K562 (cell line): ENCODE measurements around the gene BRAF. TPM values are rescaled to one million over a fixed set of nuclear protein-coding genes. Genes with fewer than 3 reads are reported as not detected.
A peak's percentile ranks its signal among the peaks of the same experiment; 100 is the strongest.

Experiments
- ARID1B ChIP-seq: fragments of 450-650 bp; IDR thresholded peaks from 2 replicates; pipeline ENCODE4 v1.6.1; 2016; ENCODE audit warnings: antibody characterized with exemption, mild to moderate bottlenecking, inconsistent platforms
- BRCA1 ChIP-seq, 2 experiments: fragments of 450-650 bp in 1 of 2; sonication (generic) in 1 of 2; formaldehyde crosslinking in 1 of 2; IDR thresholded peaks; 2 replicates each; pipeline versions ENCODE4 v1.5.0 to v1.6.1; 2017 to 2020; ENCODE audit warnings: mild to moderate bottlenecking in 1 of 2, missing genetic modification reagents in 1 of 2
- CREB1 ChIP-seq, 2 experiments: sonication (generic) in 1 of 2; formaldehyde crosslinking in 1 of 2; IDR thresholded peaks; 2 replicates each; pipeline versions ENCODE4 v1.6.1 to v1.8.0; 2012 to 2022; ENCODE audit warnings: inconsistent platforms in 1 of 2, mild to moderate bottlenecking in 1 of 2, missing genetic modification reagents in 1 of 2, moderate library complexity in 1 of 2
- DPF2 ChIP-seq: fragments of 450-650 bp; IDR thresholded peaks from 2 replicates; pipeline ENCODE4 v1.6.1; 2016
- EGR1 ChIP-seq: fragments of 450-650 bp; conservative IDR thresholded peaks from 2 replicates; pipeline ENCODE4 v1.6.1; 2017; ENCODE audit warnings: mild to moderate bottlenecking
- HMGN3 ChIP-seq: IDR thresholded peaks from 2 replicates; pipeline ENCODE4 v1.6.1; 2011; ENCODE audit warnings: borderline replicate concordance, low read depth, mild to moderate bottlenecking, mixed read lengths, low read length; ENCODE audit not compliant: insufficient read length; ENCODE audit errors: extremely low read depth
- KHSRP ChIP-seq: fragments of 450-650 bp; IDR thresholded peaks from 2 replicates; pipeline ENCODE4 v1.6.1; 2017
- LARP7 ChIP-seq: fragments of 450-650 bp; IDR thresholded peaks from 2 replicates; pipeline ENCODE4 v1.6.1; 2016
- MTA2 ChIP-seq: fragments of 450-650 bp; IDR thresholded peaks from 2 replicates; pipeline ENCODE4 v1.6.1; 2016; ENCODE audit warnings: low read depth
- MTA3 ChIP-seq: fragments of 450-650 bp; formaldehyde crosslinking; IDR thresholded peaks from 2 replicates; pipeline ENCODE4 v1.6.1; 2017; ENCODE audit warnings: mild to moderate bottlenecking, borderline replicate concordance
- PKNOX1 ChIP-seq: fragments of 450-650 bp; IDR thresholded peaks from 2 replicates; pipeline ENCODE4 v1.6.1; 2016
- TAF9B ChIP-seq: fragments of 450-650 bp; IDR thresholded peaks from 2 replicates; pipeline ENCODE4 v1.6.1; 2018; ENCODE audit warnings: mild to moderate bottlenecking; ENCODE audit not compliant: partially characterized antibody
- TBP ChIP-seq: optimal IDR thresholded peaks from 2 replicates; pipeline ENCODE3; 2011; ENCODE audit warnings: low read depth, low read length, improper control_type of control experiment
- ZBTB12 ChIP-seq: fragments of 250-450 bp; sonication (Bioruptor Pico); IDR thresholded peaks from 2 replicates; pipeline ENCODE4 v1.4.0; 2020
- ZNF740 ChIP-seq, 3 experiments: fragments of 200-800 bp in 1 of 3; sonication (Bioruptor generic) in 1 of 3; sonication (generic) in 1 of 3; formaldehyde crosslinking in 1 of 3; IDR thresholded peaks; 2 replicates each; pipeline versions ENCODE4 v1.6.1 to v1.8.0; 2016 to 2022; ENCODE audit warnings: mild to moderate bottlenecking in 2 of 3, missing compliant biosample characterization in 2 of 3, missing genetic modification characterization in 2 of 3, missing genetic modification reagents in 1 of 3
- polyA plus RNA-seq, 8 experiments: library from polyadenylated mRNA; depleted of rRNA in 4 of 8; stranded (reverse) in 5 of 8; unstranded in 3 of 8; fragments of >200 nt; fragmentation: Nextera tagmentation in 2 of 8; fragmentation: Illumina TruSeq in 1 of 8; extraction: Ambion mirVana in 2 of 8; extraction: Trizol in 1 of 8; gene quantifications; 2 replicates each; pipeline versions ENCODE4 v1.2.1 to v1.2.3, GENCODE V29; 2011 to 2014; ENCODE audit warnings: inconsistent platforms in 1 of 8, missing spikeins in 1 of 8
- total RNA-seq, 7 experiments: library from RNA; depleted of rRNA in 6 of 7; stranded (reverse); fragments of >200 nt in 6 of 7; fragmentation: Illumina TruSeq in 2 of 7; extraction: Trizol in 2 of 7; gene quantifications; 2 replicates each; pipeline versions ENCODE4 v1.2.1 to v1.2.3, GENCODE V29; 2011 to 2021; ENCODE audit warnings: low replicate concordance in 1 of 7
- TF ChIP-seq, protein P1 (sequence below), 2 experiments: IDR thresholded peaks; 2 replicates each; pipeline ENCODE4 v1.6.1; 2011; ENCODE audit warnings: borderline replicate concordance in 1 of 2, control low read depth in 1 of 2, low read depth in 1 of 2, low read length in 1 of 2, mild to moderate bottlenecking in 1 of 2, mixed read lengths in 1 of 2, moderate library complexity in 1 of 2; ENCODE audit not compliant: insufficient read depth in 1 of 2, insufficient read length in 1 of 2, poor library complexity in 1 of 2, severe bottlenecking in 1 of 2; ENCODE audit errors: extremely low read depth in 1 of 2
- TF ChIP-seq, protein P2 (sequence below): fragments of 450-650 bp; IDR thresholded peaks from 2 replicates; pipeline ENCODE4 v1.6.1; 2018; ENCODE audit not compliant: partially characterized antibody

The BRAF gene
- total and polyA plus RNA-seq, 9 of the 15 experiments (the other 6 are each of a cell fraction or from before 2014, with no cell fraction given), result 3.6 to 38.3 (median 21.9) TPM

GRCh38 chr7:140696024-140696679 is 228.6 kb downstream of the BRAF start (continued):
- peak; percentile 99 for TF ChIP-seq ZNF740 (CRISPR knock-in tag; IDR thresholded peaks at IDR 0.05)
- TF ChIP-seq ZNF740 (tag; IDR thresholded peaks at IDR 0.05), result peak in 1 of 2 experiments; percentile 92; a peak in 2 of 4 replicates
- TF ChIP-seq MTA3, result no peak
- peak; percentile 90 for TF ChIP-seq TAF9B
- TF ChIP-seq EGR1, result peak; percentile 57
- TF ChIP-seq HMGN3, result no peak
- TF ChIP-seq, protein P1, sequence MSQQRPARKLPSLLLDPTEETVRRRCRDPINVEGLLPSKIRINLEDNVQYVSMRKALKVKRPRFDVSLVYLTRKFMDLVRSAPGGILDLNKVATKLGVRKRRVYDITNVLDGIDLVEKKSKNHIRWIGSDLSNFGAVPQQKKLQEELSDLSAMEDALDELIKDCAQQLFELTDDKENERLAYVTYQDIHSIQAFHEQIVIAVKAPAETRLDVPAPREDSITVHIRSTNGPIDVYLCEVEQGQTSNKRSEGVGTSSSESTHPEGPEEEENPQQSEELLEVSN (IDR thresholded peaks at IDR 0.05; ENCODE audit: borderline replicate concordance in 1 of 2, extremely low read depth in 1 of 2, insufficient read depth in 1 of 2, insufficient read length in 1 of 2, low read depth in 1 of 2, low read length in 1 of 2, poor library complexity in 1 of 2, severe bottlenecking in 1 of 2), result peak in 1 of 2 experiments; percentile 33
- no peak for TF ChIP-seq MTA2
- peak; percentile 94 for TF ChIP-seq ZBTB12 (CRISPR knock-in tag)
- TF ChIP-seq BRCA1 (IDR thresholded peaks at IDR 0.05), result no peak
- TF ChIP-seq BRCA1 (CRISPR knock-in tag; IDR thresholded peaks at IDR 0.05), result no peak
- peak; percentile 87 for TF ChIP-seq TBP
- peak; percentile 75 for TF ChIP-seq DPF2
- TF ChIP-seq CREB1 (IDR thresholded peaks at IDR 0.05), result peak; percentile 91
- TF ChIP-seq CREB1 (CRISPR knock-in tag; IDR thresholded peaks at IDR 0.05), result peak; percentile 97
- peak; percentile 62; the same call in 1 of the 2 replicates for TF ChIP-seq ARID1B
- peak; percentile 95 for TF ChIP-seq KHSRP
- peak; percentile 74; the same call in 1 of the 2 replicates for TF ChIP-seq PKNOX1
- TF ChIP-seq LARP7, result peak; percentile 67; the same call in 1 of the 2 replicates
- TF ChIP-seq, protein P2, sequence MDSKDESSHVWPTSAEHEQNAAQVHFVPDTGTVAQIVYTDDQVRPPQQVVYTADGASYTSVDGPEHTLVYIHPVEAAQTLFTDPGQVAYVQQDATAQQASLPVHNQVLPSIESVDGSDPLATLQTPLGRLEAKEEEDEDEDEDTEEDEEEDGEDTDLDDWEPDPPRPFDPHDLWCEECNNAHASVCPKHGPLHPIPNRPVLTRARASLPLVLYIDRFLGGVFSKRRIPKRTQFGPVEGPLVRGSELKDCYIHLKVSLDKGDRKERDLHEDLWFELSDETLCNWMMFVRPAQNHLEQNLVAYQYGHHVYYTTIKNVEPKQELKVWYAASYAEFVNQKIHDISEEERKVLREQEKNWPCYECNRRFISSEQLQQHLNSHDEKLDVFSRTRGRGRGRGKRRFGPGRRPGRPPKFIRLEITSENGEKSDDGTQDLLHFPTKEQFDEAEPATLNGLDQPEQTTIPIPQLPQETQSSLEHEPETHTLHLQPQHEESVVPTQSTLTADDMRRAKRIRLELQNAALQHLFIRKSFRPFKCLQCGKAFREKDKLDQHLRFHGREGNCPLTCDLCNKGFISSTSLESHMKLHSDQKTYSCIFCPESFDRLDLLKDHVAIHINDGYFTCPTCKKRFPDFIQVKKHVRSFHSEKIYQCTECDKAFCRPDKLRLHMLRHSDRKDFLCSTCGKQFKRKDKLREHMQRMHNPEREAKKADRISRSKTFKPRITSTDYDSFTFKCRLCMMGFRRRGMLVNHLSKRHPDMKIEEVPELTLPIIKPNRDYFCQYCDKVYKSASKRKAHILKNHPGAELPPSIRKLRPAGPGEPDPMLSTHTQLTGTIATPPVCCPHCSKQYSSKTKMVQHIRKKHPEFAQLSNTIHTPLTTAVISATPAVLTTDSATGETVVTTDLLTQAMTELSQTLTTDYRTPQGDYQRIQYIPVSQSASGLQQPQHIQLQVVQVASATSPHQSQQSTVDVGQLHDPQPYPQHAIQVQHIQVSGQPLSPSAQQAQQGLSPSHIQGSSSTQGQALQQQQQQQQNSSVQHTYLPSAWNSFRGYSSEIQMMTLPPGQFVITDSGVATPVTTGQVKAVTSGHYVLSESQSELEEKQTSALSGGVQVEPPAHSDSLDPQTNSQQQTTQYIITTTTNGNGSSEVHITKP, result peak; percentile 98
